GF-D8 (cell line): ENCODE measurements around the gene ATP2B2.
"Not testable (repeated sequence)": the region's sequence is repeated elsewhere in the genome, so short reads cannot be mapped to it uniquely, and the experiment has no call there.

ENCODE experiments used
- DNase-seq: peaks from one replicate; lab custom pipeline; 2025; lab: John Stamatoyannopoulos, UW

ATP2B2 gene

DNA sequence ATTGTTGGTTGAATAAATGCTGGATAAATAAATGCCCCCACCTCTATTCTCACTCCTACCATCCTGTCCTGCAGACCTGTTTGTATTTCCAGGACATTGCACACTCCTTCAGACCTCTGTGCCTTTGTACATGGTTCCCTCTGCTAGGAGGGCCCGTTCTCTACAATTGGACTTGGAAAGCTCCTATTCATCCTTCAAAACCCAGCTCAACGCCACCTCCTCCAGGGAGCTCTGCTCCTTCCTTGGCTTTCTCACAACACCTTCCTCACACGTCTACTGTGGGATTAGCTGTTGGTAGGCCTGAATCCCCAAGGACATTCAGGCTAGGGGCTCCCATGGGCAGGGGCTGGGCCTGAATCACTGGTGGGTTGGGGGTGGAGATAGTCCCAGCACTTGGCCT is 105.8 kb downstream of the ATP2B2 start:
- no peak for DNase-seq

DNA sequence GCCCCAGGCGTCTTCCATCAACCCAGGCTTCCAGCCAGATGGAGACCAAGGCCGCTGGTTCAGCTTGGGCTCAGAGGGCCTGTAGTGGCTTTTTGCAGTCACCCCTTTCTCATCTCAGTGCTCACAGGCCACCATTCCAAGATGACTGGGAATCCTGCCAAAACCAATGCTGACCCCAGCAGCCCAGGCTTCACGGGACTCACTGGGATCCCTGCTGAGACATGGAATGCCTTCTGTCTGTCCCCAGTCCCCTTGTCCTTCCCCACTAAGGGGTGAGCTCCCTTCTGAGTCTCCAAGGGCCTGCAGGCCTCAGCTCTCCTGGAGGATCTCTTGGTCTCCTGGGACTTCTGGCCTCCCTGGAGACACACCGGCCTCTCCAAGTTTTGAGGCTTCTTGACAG is 107.0 kb downstream of the ATP2B2 start:
- no peak for DNase-seq

DNA sequence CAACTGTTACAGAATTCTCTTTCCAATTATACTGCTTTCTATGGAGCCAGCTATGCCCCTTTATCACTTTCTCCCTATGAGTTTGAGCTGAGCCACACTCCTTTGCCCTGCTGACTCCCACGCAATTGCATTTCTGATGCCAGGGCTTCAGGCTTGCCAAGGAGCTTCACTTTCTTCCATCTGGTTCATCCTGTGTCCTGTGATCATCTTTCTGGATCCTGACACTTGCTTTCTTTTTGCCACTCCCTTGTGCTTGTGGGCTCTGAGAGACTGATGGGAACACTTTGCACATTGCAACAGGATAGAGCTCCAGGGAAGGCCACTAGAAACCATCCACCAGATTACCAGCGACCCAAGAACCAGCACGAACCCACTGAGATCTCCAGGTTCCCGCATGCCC is 107.5 kb downstream of the ATP2B2 start:
- no peak for DNase-seq

DNA sequence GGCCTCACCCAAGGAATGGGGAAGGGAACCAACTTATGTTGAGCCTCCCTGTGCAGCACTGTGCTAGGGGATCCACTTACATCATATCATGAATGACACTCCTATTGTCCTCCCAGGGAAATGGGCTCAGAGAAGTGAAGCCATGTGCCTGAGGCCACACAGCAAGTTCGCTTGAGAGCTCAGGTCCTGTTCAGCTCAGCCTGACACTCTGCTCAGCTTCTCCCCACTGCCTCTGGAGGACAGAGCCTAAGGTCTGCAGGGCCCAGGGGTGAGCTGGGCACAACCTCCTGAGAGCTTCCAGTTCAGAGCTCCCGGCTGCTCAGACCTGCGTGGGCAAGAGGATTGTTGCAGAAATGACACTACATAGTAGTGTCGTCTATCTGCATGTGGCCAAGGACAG is 108.5 kb downstream of the ATP2B2 start:
- DNase-seq, result no peak

DNA sequence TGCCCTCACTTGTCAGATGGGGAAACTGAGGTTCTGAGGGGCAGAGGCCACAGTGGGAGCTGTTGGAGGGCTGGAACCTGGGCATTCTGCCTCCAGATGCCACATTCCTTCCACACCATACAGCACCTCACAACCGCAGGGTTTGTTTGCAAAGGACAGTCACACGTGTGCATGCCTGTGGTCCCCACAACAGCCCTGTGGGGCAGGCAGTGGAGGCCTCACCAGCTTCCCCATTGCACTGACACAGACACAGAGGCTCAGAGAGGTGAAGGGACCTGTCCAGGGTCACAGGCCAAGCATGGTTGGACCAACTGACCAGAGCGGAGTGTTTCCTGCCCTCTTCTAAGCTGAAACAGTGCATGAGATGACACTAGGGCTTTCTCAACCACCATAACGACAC is 109.3 kb downstream of the ATP2B2 start:
- no peak for DNase-seq

DNA sequence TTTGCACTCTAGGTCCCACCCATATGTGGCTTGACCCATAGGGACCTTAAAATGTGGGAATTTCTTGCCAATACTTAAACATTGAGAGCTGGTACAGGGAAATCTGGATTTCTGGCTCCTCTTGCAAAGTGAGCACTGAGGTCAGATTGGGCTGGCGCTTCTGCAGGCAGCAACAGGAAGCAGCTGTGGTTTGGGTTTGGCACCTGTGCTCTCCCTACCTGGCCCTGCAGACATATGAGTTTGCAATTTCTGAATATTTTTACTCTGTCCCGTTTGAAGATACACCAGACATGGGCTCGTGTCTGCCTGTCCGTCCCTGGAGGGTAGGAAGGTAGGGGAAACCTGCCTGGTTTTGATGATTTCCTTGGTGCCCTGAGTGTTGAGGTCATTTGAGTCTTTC is 109.7 kb downstream of the ATP2B2 start:
- no peak for DNase-seq

DNA sequence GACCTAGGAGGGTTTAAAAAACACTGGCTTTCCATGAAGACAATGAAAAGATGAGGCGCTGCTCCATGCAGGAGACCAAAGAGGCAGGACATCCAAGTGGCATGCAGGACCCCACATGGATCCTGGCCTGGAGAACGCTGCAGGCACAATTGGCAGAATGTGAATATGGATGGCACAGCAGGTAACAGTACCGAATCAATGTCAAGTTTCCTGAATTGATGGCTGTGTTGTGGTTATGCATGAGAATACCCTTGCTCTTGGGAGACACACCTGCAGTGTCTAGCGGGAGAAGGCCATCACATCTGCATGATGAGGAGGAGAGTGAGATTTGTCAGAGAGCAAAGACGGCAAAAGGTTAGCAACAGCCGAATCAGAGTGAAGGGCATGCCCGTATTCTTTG is 110.2 kb downstream of the ATP2B2 start:
- no peak for DNase-seq

DNA sequence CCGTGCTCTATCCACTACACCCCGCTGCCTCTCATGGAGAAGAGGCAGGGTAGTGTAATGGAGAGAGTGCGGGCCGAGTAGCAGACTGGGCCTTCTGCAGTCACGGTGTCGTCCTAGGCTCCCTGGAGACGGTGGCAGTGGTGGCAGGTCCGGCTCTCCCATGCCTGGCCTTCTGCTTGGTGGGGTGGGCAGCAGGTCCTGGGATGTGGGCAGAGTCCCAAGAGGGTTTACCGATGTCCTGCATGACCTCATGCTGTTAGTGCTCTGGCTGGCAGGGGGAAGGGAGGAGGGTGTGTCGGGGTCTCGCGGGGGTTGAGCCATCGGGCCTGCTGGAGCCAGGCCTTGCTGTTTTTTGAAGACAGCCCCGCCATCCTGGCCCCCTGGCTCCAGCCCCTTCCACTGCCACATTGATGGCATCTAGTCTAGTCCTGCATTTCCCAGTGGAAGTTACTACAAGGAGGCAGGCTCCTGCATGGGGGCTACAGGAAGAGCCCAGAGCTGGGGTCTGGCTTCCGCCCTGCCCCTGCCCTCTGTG is 110.8 kb downstream of the ATP2B2 start:
- no peak for DNase-seq

DNA sequence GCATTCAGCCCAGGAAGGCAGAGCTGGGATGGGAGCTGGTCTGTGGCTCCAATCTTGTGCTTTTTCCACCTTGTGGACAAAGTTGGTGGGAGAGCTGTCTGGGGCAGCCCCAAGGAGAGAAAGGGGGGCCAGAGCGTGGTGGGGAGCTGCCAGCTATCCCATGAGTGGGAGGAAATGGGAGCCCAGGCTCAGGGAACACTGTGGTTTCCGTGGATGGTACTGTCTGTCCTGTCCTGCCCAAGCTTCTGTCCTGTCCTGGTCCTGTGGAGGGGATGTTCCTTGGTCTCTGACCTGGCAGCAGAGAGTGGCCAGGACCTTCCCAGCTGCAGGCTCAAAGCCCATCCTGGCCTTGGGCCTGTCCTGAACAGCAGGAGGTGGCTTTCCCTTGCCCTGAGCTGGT is 111.9 kb downstream of the ATP2B2 start:
- DNase-seq, result no peak

DNA sequence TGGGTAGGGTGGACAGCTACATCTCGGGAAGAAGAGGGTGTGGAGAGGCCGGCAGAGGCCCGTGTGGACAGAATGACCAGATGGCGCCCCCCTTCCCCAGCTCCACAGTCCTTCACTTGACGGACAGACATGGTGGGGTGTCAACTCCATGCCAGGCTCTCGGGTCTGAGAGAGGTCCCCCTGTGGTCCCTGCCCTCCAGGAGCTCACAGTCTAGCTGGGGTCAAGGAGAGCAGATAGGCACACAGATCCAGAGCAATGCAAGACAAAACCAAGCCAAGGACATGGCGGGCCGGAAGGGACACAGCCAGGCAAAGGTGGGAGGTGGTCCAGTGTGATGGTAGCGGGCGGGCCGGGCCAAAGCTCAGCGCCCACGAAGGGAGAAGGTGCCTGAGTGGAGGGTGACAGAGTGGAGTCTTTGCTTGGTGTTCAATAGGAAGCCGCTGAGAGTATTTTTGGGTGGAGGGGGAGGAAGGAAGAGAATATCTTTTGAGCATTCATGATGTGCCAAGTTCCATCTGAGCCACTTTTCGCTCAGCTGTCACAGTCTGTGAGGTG is 112.4 kb downstream of the ATP2B2 start:
- no peak for DNase-seq

DNA sequence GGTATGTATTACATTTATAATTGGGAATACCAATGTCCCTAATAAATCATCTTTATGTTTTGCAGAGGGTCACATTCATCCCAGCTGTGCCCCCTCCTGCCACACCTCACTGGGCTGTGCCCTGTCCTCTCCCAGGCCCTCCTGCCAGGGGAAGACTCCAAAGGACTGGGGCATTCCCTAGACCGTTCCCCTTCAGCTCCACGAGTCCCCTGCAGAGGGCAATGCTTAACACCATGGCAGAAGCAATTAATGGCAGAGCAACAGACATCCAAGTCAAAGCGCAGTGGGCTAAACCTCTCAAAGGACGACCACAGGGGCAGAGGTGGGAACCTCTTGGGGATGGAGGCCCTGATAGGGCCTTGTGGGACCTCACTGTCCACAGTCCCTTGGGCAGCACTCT is 113.1 kb downstream of the ATP2B2 start:
- no peak for DNase-seq

DNA sequence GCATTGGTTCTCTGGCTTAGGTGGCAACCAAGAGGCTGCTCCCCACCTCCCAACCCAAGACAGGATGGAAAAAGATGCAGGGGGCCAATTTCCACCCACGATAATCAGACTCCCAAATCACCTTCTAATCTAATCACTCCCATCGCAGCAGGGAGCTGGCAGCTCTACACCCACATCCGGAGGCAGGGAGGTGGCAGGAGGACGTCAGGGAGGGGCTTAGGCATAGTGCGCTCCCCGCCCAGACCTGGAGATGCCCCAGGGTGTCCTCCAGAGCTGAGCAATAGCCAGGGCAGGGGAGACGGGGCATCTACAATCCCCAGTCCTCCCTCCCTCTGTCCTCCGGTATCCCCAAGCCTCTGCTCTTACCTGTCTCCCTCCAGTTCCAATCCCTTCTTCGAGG is 114.0 kb downstream of the ATP2B2 start:
- no peak for DNase-seq

DNA sequence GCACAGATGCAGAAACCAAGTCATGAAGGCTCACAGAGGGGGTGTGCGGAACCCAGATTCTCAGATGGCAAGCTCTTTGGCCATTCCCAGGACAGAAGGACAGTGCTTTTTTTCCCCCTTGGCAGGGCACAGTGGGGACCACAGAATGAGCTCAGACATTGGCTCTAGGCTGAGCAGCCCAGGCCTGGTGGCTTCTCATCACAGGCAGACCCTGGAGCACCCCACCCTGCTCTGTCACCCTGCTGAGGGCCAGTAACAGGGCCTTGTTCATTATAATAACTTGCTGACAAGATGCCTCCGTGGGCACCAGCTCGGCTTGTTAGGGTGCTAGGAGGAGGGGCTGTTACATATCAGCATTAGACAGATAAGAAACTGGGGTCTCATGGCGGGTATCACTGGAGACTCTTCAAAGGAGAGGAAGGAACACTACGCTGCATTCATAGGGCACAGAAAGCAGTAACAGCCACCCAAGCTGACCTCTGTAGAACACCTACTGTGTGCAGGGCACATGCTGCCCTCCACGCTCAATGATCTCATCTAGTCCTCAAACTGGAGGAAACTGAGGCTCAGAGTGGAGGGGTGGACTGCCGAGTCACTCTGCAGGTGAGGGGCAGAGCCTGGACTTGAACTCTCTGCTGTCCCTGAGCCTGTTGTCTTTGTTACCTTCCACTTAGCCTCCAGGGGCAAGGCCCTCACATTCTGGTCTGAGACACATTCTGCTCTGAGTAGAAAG is 114.6 kb downstream of the ATP2B2 start:
- DNase-seq, result no peak

DNA sequence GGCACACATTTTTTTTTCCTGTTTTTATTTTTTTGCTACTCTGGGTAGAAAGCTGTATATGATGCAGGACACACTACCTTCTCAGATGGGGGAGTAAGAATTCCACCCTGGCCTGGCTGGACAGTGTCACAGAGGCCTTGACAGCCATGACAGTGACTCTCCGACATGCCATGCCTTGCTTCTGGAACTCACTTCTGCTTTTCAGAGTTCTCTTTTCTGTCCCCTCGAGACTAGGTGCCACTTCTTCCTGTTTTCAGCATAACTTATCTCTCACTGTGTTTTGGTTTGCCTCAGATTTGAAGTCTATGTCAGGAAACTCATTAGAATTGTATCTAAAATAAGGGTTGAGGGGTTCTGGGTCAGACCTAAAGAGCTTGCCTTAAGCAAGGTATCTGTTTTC is 115.4 kb downstream of the ATP2B2 start:
- DNase-seq, result peak; percentile 27

DNA sequence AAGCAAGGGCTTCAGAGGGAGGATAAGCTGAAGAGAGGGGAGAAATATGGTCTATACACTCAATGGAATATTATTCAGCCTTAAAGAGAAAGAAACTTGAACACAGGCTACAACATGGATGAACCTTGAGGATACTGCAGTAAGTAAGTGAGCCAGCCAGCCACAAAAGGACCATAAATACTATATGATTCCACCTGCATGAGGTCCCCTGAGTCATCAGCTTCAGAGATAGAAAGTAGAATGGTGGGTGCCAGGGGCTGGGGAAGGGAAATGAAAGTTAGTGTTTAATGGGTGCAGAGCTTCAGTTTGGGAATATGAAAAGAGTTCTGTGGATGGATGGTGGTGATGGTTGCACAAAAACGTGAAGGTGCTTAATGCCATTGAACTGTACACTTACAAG is 116.0 kb downstream of the ATP2B2 start:
- no peak for DNase-seq

DNA sequence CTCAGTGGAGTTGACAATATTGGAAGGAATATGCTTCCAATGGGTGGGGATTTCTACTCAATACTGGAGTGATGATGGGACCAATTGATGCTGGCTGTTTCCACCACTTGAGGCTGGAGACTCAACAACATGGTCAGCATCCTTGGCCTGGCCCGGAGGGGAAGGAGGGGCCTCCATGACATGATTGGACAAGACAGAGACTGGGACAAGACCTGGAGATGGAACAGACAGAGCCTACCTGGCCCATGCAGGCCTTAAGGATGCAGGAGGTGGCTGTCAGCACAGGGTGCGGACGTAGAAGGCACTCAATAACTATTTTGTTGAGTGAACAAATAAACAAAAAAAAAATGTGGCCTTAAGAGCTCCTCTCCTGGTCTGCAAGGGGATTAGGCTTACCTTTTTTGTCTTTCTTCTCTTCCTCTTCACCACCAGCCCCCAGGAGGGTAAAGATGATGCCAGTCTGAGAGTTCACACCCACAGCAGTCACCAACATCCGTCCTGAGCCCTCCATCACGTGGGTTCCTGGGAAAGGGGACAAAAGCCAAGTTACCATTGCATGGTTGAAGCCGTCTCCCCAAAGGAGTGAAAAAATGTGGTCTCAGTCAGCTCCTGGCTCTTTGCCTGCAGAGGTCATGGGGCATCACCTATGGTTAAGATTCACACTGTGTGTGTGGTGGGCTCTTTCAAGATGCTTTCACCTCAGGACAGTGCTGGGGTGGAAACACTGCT is 117.3 kb downstream of the ATP2B2 start:
- DNase-seq, result no peak

DNA sequence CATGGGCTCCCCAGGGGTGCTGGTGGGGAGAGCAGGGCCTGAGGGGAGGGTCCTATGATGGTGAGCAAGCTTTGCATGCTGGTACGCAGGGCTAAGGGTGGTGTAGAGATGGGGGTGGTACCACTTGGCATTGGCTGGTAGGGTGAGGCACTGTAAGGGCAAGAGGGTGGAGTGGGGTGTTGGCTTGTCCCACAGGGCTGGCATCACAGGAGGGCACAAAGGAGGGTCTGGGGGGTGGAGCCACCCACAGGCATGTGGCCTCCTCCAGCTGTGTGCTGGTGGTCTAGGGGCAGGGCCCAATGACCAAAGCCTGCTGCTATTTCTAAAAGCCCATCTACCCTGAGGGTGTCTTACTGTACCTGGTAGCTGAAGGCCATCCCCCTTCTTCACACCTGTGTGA is 119.3 kb downstream of the ATP2B2 start:
- DNase-seq, result no peak

DNA sequence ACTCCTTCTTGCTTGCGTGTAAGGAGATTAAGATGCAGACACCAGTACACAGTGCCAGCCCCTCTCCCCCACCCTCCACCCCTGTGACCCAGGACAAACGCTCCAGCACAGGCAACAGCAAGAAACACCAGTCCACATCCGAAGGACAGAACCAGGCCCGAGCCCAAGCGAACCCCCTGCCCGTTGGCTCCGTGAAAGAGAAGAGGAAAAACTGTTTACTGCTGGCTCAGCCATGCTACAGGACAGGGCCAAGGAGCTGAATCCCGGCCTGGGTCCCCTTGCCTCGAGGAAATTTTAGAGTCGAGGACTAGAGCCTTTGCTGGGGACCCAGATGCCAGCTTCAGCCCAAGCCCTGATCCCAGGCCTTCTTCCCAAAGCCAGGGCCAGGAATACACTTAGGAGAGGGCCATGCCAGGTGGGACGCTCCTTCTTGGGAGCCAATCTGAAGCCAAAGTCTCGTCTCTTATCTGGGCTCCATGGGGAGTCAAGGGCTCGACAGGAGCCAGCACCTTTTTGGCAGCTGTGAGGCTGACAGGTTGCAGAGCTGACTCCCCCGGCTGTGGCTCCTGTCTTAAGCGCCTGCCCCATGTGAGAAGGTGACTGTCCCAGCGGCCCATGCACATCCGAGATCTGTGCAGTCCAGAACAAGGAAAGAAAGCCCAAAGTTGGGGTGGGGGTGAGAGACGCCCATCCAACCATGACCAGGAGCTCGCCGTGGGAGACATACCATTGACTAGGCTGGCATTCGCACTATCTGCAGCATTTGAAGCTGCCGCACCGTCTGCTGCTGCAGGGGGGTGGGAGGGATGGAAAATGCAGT is 120.6 kb downstream of the ATP2B2 start:
- no peak for DNase-seq

DNA sequence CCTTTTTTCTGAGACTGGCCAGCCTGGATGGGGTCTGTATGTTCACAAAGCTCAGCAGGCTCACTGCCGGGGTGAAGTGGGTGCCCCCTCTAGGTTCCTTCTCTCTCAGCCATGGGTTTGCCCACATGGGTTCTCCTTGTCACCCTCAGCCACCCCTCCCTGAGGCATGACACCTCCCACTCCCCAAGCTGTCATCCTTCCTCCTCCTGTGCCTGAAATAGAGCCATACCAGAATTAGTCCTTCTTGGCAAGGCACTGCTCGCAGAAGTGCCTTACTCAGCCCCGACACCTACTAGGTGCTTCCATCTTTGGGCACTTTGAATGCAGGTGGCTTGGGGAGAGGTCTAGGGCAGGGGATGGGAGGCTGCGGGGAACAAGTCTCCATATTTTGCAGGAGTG is 121.5 kb downstream of the ATP2B2 start:
- no peak for DNase-seq

DNA sequence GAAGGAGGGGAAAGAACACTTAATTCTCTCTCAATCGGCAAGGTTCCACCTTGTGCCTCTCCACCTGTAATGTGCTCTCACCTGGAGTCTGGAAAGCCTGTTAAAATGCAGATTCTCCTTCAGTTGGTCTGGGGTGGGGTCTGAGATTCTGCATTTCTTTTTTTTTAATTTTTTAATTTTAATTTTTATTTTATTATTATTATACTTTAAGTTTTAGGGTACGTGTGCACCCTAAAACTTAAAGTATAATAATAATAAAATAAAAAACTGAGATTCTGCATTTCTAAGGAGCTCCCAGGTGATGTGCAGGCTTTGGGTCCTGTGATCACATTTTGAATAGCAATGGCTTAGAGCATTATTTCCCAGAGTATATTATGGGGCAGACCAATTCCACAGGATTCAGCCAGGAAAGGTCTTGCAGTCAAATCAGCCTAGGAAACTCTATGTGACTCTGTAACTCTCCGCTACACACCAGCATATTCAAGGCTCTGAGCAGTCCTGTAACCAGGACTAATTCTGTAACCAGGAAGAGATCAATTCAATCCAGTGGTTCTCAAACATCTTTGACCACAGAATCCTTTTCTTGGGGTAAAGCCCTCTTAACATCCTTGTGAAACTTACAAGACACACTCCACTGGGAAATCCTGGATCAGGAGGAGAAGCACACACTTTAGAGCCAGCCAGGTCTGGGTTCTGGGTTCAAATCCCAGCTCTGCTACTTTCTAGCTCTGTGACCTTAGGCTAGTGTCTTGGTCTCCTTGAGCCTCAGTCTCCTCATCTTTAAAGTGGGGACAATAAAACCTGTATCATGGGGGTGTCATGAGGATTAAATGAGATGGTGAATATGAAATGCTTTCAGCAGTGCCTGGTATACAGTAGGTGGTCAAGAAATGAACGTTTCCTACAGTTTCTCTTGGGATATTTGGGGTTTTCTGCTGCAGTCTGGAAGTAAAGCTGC is 122.2 kb downstream of the ATP2B2 start:
- no peak for DNase-seq

DNA sequence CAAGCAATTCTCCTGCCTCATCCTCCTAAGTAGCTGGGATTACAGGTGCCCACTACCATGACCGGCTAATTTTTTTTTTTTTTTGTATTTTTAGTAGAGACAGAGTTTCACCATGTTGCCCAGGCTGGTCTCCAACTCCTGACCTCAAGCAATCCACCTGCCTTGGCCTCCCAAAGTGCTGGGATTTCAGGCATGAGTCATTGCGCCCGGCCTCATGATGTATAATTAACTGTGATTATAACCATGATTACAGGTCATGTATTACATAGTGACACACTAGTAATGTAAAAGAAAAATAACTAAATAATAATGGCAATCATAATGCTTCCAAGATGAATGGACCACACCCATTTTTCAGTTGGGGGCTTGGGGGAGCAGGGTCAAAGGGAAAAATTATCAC is 122.9 kb downstream of the ATP2B2 start:
- DNase-seq, result not testable (repeated sequence)
